SU-DHL-6 (cell line): ENCODE measurements around the gene BIRC2.

ENCODE experiments used
- CTCF ChIP-seq: fragments of 200-600 bp; sonication (generic); IDR thresholded peaks from one replicate; pipeline ENCODE4 v1.5.1; 2017; ENCODE audit warnings: antibody characterized with exemption, mild to moderate bottlenecking, low read length, moderate library complexity; ENCODE audit not compliant: insufficient read depth, poor library complexity, severe bottlenecking
- EZH2phosphoT487 ChIP-seq: fragments of 200-600 bp; sonication (generic), shearing (Covaris generic); conservative IDR thresholded peaks from 2 replicates; pipeline ENCODE4 v1.6.1; 2018; ENCODE audit warnings: mild to moderate bottlenecking, antibody characterized with exemption, low read length, moderate library complexity, mixed read lengths

- no peak for TF ChIP-seq CTCF
- no peak for TF ChIP-seq EZH2phosphoT487
Observed at GRCh38 chr11:102312667-102313066, 34.3 kb upstream of the BIRC2 start.
